Neuronal stem cell (in vitro differentiated cells): ENCODE results near the gene POLRMT.

Experiments used
- DNase-seq: peaks from one replicate; pipeline ENCODE4 v3.0.0-alpha.2; 2013; ENCODE audit warnings: low spot score
- H2AFZ ChIP-seq: one replicate; pipeline ENCODE4 v1.6.1; 2013; ENCODE audit warnings: mild to moderate bottlenecking, low read length, inconsistent platforms
- H2AK5ac ChIP-seq: 2 replicates; pipeline ENCODE4 v1.6.1; 2013; ENCODE audit warnings: low read depth, mild to moderate bottlenecking, inconsistent platforms, low read length, moderate library complexity, mixed read lengths
- H2BK120ac ChIP-seq: 2 replicates; pipeline ENCODE4 v1.6.1; 2013; ENCODE audit warnings: low read depth, mild to moderate bottlenecking, inconsistent platforms, low read length, moderate library complexity, mixed read lengths
- H2BK12ac ChIP-seq: one replicate; pipeline ENCODE4 v1.6.1; 2013; ENCODE audit warnings: low read length, inconsistent platforms
- H2BK15ac ChIP-seq: 2 replicates; pipeline ENCODE4 v1.6.1; 2013; ENCODE audit warnings: mild to moderate bottlenecking, low read length, inconsistent platforms, mixed read lengths
- H2BK5ac ChIP-seq: one replicate; pipeline ENCODE4 v1.6.1; 2013; ENCODE audit warnings: inconsistent platforms, mild to moderate bottlenecking, low read length, moderate library complexity
- H3K14ac ChIP-seq: one replicate; pipeline ENCODE4 v1.6.1; 2013; ENCODE audit warnings: low read length, inconsistent platforms
- H3K18ac ChIP-seq: 2 replicates; pipeline ENCODE4 v1.6.1; 2013; ENCODE audit warnings: low read length, inconsistent platforms
- H3K23ac ChIP-seq: 2 replicates; pipeline ENCODE4 v1.6.1; 2013; ENCODE audit warnings: low read depth, mild to moderate bottlenecking, mixed read lengths, low read length, inconsistent platforms; ENCODE audit not compliant: poor library complexity
- H3K27ac ChIP-seq: replicated peaks from 3 replicates; pipeline ENCODE4 v1.5.1; 2013; ENCODE audit warnings: low read length, inconsistent platforms
- H3K27me3 ChIP-seq, 3 experiments: 2 replicates each; pipeline ENCODE4 v1.6.1; 2013; ENCODE audit warnings: low read length in 3 of 3, mild to moderate bottlenecking in 2 of 3, inconsistent platforms in 1 of 3, low read depth in 1 of 3, mixed read lengths in 1 of 3, moderate library complexity in 1 of 3; ENCODE audit not compliant: control insufficient read depth in 3 of 3, insufficient read depth in 3 of 3
- H3K36me3 ChIP-seq, 2 donors: replicated peaks in 1 of 2; 2 replicates each; pipeline ENCODE4 v1.6.1; 2013; ENCODE audit warnings: low read length in 2 of 2; ENCODE audit not compliant: control insufficient read depth in 2 of 2, insufficient read depth in 2 of 2
- H3K4ac ChIP-seq: 2 replicates; pipeline ENCODE4 v1.6.1; 2013; ENCODE audit warnings: inconsistent platforms, mild to moderate bottlenecking, low read length, moderate library complexity
- H3K4me1 ChIP-seq, 2 donors: 1 replicate in 1 of 2; 2 replicates in 1 of 2; pipeline ENCODE4 v1.6.1; 2013; ENCODE audit warnings: low read length in 2 of 2, low read depth in 1 of 2; ENCODE audit not compliant: control insufficient read depth in 2 of 2, insufficient read depth in 1 of 2
- H3K4me2 ChIP-seq: one replicate; pipeline ENCODE4 v1.6.1; 2013; ENCODE audit warnings: mild to moderate bottlenecking, low read length, inconsistent platforms; ENCODE audit not compliant: insufficient read depth, poor library complexity, severe bottlenecking
- H3K4me3 ChIP-seq, 2 donors: 2 replicates each; pipeline ENCODE4 v1.5.1; 2013; ENCODE audit warnings: low read length in 2 of 2, mild to moderate bottlenecking in 2 of 2, inconsistent platforms in 1 of 2, moderate library complexity in 1 of 2
- H3K79me1 ChIP-seq: one replicate; pipeline ENCODE4 v1.6.1; 2013; ENCODE audit warnings: low read depth, mild to moderate bottlenecking, inconsistent platforms, low read length, moderate library complexity
- H3K9ac ChIP-seq: one replicate; pipeline ENCODE4 v1.6.1; 2013; ENCODE audit warnings: mild to moderate bottlenecking, low read depth, low read length, inconsistent platforms; ENCODE audit not compliant: poor library complexity
- H3K9me3 ChIP-seq, 2 donors: replicated peaks in 1 of 2; 2 replicates each; pipeline versions ENCODE3 to v1.6.1; 2013; ENCODE audit warnings: low read length in 2 of 2, mild to moderate bottlenecking in 2 of 2, inconsistent platforms in 1 of 2, low read depth in 1 of 2, mixed read lengths in 1 of 2, moderate library complexity in 1 of 2; ENCODE audit not compliant: control insufficient read depth in 2 of 2, insufficient read depth in 1 of 2
- H4K8ac ChIP-seq: one replicate; pipeline ENCODE4 v1.6.1; 2013; ENCODE audit warnings: low read depth, mild to moderate bottlenecking, inconsistent platforms, low read length, moderate library complexity
- H4K91ac ChIP-seq: one replicate; pipeline ENCODE4 v1.6.1; 2013; ENCODE audit warnings: low read length, low read depth, mild to moderate bottlenecking, inconsistent platforms; ENCODE audit not compliant: poor library complexity
- WGBS, 2 donors: extraction: QIAGEN DNeasy Blood & Tissue Kit; methylation state at CpG; one replicate each; pipeline ENCODE4 v1.1.7; 2013; ENCODE audit warnings: missing lambda C conversion rate in 2 of 2, mixed read lengths in 1 of 2; ENCODE audit not compliant: insufficient read length in 2 of 2, insufficient replicate concordance in 1 of 2; ENCODE audit errors: extremely low coverage in 2 of 2; 5-methylcytosine and 5-hydroxymethylcytosine counted together

The POLRMT gene

DNA sequence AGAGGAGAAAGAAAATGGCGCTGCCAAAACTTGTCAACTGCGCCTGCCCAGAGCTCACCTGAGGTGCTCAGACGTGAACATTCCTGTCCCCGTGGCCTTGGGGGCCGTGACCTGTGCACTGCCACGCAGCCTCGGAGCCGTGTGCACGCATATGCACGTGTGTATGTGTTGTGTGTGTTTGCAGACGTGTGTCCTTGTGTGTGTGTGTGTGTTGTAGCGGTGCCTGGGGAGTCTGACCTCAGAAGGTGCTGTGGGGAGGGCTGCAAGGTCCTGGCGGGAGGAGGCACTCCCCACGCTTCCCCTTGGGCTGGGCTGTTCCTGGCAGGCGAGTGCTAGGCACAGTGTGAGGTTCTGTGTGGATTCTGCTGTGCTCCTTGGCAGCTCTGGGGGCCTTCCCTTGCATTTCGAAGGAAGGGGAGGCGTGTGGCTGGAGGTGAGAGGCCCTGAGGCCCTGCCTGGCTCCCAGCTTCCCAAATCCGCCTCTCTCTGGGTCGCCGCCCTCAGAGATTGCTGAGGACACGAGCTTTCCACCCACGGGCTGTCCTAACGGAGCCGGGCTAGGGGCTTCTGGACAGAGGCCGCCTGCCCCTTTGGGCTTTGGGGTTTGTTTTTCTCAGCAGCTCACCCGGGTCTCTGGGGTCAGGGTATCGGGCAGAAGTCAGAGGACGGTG lies 56.4 kb downstream of the POLRMT start:
- no peak overlapping the region for H4K8ac ChIP-seq
- peaks cover 40 to 64% of the 10 kb centered on the region in 2 donors for H3K36me3 ChIP-seq
- H3K14ac ChIP-seq: peak overlapping the region; percentile 94
- H3K18ac ChIP-seq: peak overlapping the region; percentile 64
- H3K27me3 ChIP-seq: no peaks in the 10 kb centered on the region
- H2BK12ac ChIP-seq: peak overlapping the region; percentile 46
- H3K4me2 ChIP-seq: no peak overlapping the region
- H3K79me1 ChIP-seq: peaks cover 38% of the 10 kb centered on the region
- peak overlapping the region in 1 of 2 donors; percentile 11 for H3K4me3 ChIP-seq
- H3K9me3 ChIP-seq: no peaks in the 10 kb centered on the region
- peak overlapping the region; percentile 89 for H3K23ac ChIP-seq
- no CpG with 5 or more reads among the region's 28 CpGs for WGBS, 2 donors
- peak overlapping the region; percentile 27 for H3K27ac ChIP-seq
- peaks cover 13 to 17% of the 10 kb centered on the region in 2 donors for H3K4me1 ChIP-seq
- DNase-seq: no peak
- no peak overlapping the region for H4K91ac ChIP-seq
- H2AK5ac ChIP-seq: peak overlapping the region; percentile 61
- no peak overlapping the region for H2AFZ ChIP-seq
- H2BK120ac ChIP-seq: no peak overlapping the region
- H2BK15ac ChIP-seq: no peak overlapping the region
- peak overlapping the region; percentile 74 for H3K9ac ChIP-seq
- no peak overlapping the region for H3K4ac ChIP-seq
- peak overlapping the region; percentile 66 for H2BK5ac ChIP-seq

DNA sequence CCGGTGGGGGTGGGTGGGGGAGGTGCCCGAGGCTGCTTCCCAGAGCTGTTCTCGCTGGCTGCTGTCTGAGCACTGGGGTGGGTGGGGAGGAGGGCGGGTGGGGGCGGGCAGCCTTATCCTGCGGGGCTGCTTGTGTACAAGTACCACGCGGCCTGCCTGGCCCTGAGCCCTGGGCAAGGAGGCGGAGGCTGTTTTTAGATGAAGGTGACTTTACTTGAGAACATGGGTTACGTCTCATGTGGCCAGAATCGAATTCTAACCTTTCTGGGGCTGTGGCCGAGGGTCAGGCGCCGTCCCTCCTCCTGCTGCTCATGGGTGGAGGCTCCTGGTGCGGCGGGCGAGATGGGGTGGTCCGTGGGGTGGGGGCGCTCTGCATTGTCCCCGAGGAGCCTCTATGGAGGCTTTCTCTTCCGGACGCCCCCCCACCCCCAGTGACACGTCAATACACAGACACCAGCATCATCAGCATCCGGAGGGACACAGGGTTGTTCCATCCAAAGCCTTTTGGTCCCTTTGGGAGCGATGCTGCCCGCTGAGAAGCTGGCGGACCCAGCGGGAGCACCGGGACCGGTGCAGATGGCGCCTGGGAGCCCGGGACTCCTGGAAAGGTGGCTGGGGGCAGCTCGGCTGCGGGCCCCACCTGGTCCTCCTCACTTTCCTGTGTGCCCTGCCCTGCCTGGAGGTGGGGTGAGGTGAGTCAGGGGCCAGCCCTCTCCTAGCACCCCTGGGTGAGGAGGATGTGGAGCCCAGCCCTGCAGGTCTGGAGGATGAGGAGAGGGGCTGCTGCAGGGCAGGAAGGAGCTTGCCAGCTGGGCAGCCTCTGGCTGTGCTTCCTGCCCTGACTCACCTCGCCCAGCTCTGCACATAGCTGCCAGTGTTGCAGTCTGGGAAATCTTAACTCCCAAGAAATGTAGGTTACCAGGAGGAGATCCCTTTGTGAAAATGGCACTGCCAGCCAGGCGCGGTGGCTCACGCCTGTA lies 57.5 kb downstream of the POLRMT start:
- Histone ChIP-seq H3K4me1 (peaks cover 13 to 17% of the 10 kb centered on the region in 2 donors), H4K91ac (no peak overlapping the region), H2BK5ac (no peak overlapping the region), H2BK15ac (no peak overlapping the region), H2AK5ac (peak overlapping the region; percentile 95), H3K79me1 (peaks cover 34% of the 10 kb centered on the region), H2BK120ac (no peak overlapping the region), H3K23ac (no peak overlapping the region), H3K4me3 (no peak overlapping the region), H3K4ac (no peak overlapping the region), H3K27ac (no peak overlapping the region), H4K8ac (no peak overlapping the region), H2AFZ (no peak overlapping the region), H3K4me2 (peak overlapping the region; percentile 71), H3K9me3 (no peaks in the 10 kb centered on the region), H3K14ac (peak overlapping the region; percentile 77), H3K18ac (peak overlapping the region; percentile 89), H2BK12ac (no peak overlapping the region), H3K27me3 (no peaks in the 10 kb centered on the region), H3K36me3 (peaks cover 32 to 55% of the 10 kb centered on the region in 2 donors), H3K9ac (peak overlapping the region; percentile 86)
- DNase-seq: no peak
- no CpG with 5 or more reads among the region's 38 CpGs for WGBS, 2 donors

DNA sequence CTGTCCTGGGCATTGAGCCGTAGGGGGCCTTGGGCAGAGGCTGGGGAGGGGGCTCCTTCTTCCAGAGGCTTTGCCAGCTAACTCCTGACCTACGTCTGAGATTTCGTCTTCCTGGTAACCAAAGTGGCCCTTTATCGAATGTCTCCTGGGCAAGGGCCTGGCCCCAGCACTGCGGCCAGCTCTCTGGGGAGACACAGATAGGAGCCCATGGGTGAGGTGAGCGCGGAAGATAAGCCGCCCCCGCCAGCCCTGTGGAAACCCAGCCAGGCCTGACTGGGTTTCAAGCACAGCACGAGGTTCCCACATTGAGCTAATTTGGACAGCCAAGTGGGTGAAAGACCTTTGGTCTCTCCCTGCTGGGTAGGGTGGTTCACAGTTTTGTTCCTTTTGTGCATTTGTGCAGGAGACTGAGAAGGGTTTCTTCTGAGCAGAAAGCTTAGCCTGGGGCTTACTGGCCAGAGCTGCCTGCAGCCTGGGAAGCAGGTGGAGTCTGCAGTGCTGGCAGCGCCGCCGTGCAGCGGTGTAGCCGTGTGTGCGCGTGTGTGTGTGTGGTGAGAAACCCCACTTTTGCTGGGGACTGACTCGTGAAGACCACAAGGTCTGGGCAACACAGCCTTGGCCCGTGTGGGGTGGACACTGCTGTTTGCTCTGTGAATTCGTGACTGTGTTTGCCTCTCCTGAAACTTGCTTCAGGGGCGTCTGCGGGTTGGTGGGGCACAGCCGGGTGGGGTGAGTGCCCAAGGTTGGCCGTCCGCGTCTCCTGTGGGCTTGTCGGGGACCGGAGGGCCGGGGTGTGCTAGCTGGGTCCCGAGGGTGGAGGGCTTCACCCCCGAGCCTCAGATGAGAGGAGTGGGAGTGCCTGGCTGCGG lies 58.4 kb downstream of the POLRMT start:
- peaks cover 13 to 17% of the 10 kb centered on the region in 2 donors for H3K4me1 ChIP-seq
- H2BK120ac ChIP-seq: no peak overlapping the region
- WGBS, 2 donors: no CpG with 5 or more reads among the region's 32 CpGs
- H2BK15ac ChIP-seq: no peak overlapping the region
- H3K9me3 ChIP-seq: peaks cover 0 to 1% of the 10 kb centered on the region in 2 donors
- no peak overlapping the region for H4K8ac ChIP-seq
- no peak for DNase-seq
- H3K14ac ChIP-seq: peak overlapping the region; percentile 77
- peak overlapping the region; percentile 30 to 66 for H3K4me3 ChIP-seq
- peak overlapping the region; percentile 11 for H3K23ac ChIP-seq
- H3K36me3 ChIP-seq: peaks cover 25 to 48% of the 10 kb centered on the region in 2 donors
- H2AK5ac ChIP-seq: peak overlapping the region; percentile 24
- H3K27ac ChIP-seq: peak overlapping the region; percentile 85
- H3K27me3 ChIP-seq: no peaks in the 10 kb centered on the region
- H2BK12ac ChIP-seq: peak overlapping the region; percentile 47
- no peak overlapping the region for H2BK5ac ChIP-seq
- peak overlapping the region; percentile 65 for H3K18ac ChIP-seq
- no peak overlapping the region for H2AFZ ChIP-seq
- no peak overlapping the region for H4K91ac ChIP-seq
- peaks cover 27% of the 10 kb centered on the region for H3K79me1 ChIP-seq
- H3K4me2 ChIP-seq: peak overlapping the region; percentile 71
- H3K4ac ChIP-seq: no peak overlapping the region
- H3K9ac ChIP-seq: peak overlapping the region; percentile 86
